B cell (primary cell): ENCODE data around the gene H6PD. TPM values are rescaled to one million over a fixed set of nuclear protein-coding genes. Genes with fewer than 3 reads are reported as not detected.
A peak's percentile ranks its signal among the peaks of the same experiment; 100 is the strongest.

Experiments
- ATAC-seq: fragments of 200-7000 bp; cut with Tn5 transposase; one replicate; pipeline ENCODE4 v1.10.0; 2021; ENCODE audit warnings: low read depth, mild to moderate bottlenecking, moderate number of reproducible peaks, moderate library complexity
- CTCF ChIA-PET: fragments of 350-600 bp; sonication (Branson Sonifier 250); formaldehyde crosslinking; loops from one replicate; lab custom pipeline; 2021; ENCODE audit warnings: antibody characterized with exemption, inconsistent platforms; lab: Charles Lee
- POLR2A ChIA-PET: fragments of 350-600 bp; sonication (Branson Sonifier 250); formaldehyde crosslinking; loops from one replicate; lab custom pipeline; 2021; ENCODE audit warnings: antibody characterized with exemption; lab: Charles Lee
- DNase-seq: peaks from one replicate; pipeline ENCODE4 v3.0.0; 2013
- H2AFZ ChIP-seq: 2 replicates; pipeline ENCODE4 v1.6.1; 2012; ENCODE audit warnings: mild to moderate bottlenecking, low read depth, low read length; ENCODE audit not compliant: insufficient read depth, poor library complexity, severe bottlenecking
- H3K27ac ChIP-seq, 2 donors: 1 replicate in 1 of 2; 2 replicates in 1 of 2; pipeline ENCODE4 v1.5.1; 2012 to 2013; ENCODE audit warnings: low read length in 2 of 2, mild to moderate bottlenecking in 2 of 2, moderate library complexity in 1 of 2
- H3K27me3 ChIP-seq, 4 experiments: fragments of 200-600 bp in 1 of 4; sonication (generic) in 1 of 4; replicated peaks in 1 of 4; 1 replicate in 2 of 4; 2 replicates in 2 of 4; pipeline versions ENCODE4 v1.6.1 to v1.7.0; 2013 to 2016; ENCODE audit warnings: low read length in 3 of 4, mild to moderate bottlenecking in 2 of 4, mixed read lengths in 1 of 4, moderate library complexity in 1 of 4; ENCODE audit not compliant: insufficient read depth in 4 of 4, control insufficient read depth in 3 of 4; ENCODE audit errors: control extremely low read depth in 1 of 4
- H3K36me3 ChIP-seq, 2 experiments: replicated peaks in 1 of 2; 1 replicate in 1 of 2; 2 replicates in 1 of 2; pipeline versions ENCODE4 v1.6.1 to v1.7.1; 2013; ENCODE audit warnings: low read length in 1 of 2; ENCODE audit not compliant: insufficient read depth in 2 of 2, control insufficient read depth in 1 of 2; ENCODE audit errors: control extremely low read depth in 1 of 2, extremely low read depth in 1 of 2
- H3K4me1 ChIP-seq, 2 donors: fragments of 200-600 bp in 1 of 2; sonication (generic) in 1 of 2; 1 replicate in 1 of 2; 2 replicates in 1 of 2; pipeline versions ENCODE4 v1.5.1 to v1.6.1; 2013 to 2017; ENCODE audit warnings: low read length in 2 of 2; ENCODE audit not compliant: control insufficient read depth in 2 of 2, insufficient read depth in 2 of 2
- H3K4me2 ChIP-seq: replicated peaks from 2 replicates; pipeline ENCODE3; 2012; ENCODE audit warnings: mild to moderate bottlenecking, low read depth, low read length; ENCODE audit not compliant: poor library complexity, severe bottlenecking
- H3K4me3 ChIP-seq, 5 experiments: fragments of 200-600 bp in 1 of 5; sonication (generic) in 1 of 5; 1 replicate in 3 of 5; 2 replicates in 2 of 5; pipeline versions ENCODE4 v1.5.1 to v1.7.0; 2011 to 2016; ENCODE audit warnings: low read length in 4 of 5, mild to moderate bottlenecking in 4 of 5, low read depth in 2 of 5, control low read depth in 1 of 5, moderate library complexity in 1 of 5; ENCODE audit not compliant: insufficient read depth in 1 of 5; ENCODE audit errors: control extremely low read depth in 1 of 5, extremely low read depth in 1 of 5
- H3K79me2 ChIP-seq: fragments of 200-600 bp; sonication (generic); one replicate; pipeline ENCODE4 v1.6.0; 2016; ENCODE audit warnings: low read length; ENCODE audit not compliant: control insufficient read depth, insufficient read depth
- H3K9ac ChIP-seq: fragments of 200-600 bp; sonication (generic); 2 replicates; pipeline ENCODE4 v1.6.1; 2017; ENCODE audit warnings: mild to moderate bottlenecking, low read length, moderate library complexity
- H3K9me3 ChIP-seq, 3 donors: one replicate each; pipeline versions ENCODE4 v1.6.1 to v1.7.1; 2013; ENCODE audit warnings: low read length in 2 of 3; ENCODE audit not compliant: control insufficient read depth in 2 of 3, insufficient read depth in 1 of 3; ENCODE audit errors: control extremely low read depth in 1 of 3
- H4K20me1 ChIP-seq: 2 replicates; pipeline ENCODE4 v1.6.0; 2012; ENCODE audit warnings: mild to moderate bottlenecking, low read length; ENCODE audit not compliant: insufficient read depth, control insufficient read depth, poor library complexity, severe bottlenecking
- H3K27ac Mint-ChIP-seq: one replicate; pipeline ENCODE4 v1.8.0; 2021; ENCODE audit warnings: mixed read lengths
- H3K27me3 Mint-ChIP-seq: one replicate; pipeline ENCODE4 v1.8.0; 2021; ENCODE audit warnings: mixed read lengths
- H3K4me1 Mint-ChIP-seq: one replicate; pipeline ENCODE4 v1.8.0; 2021; ENCODE audit warnings: mixed read lengths
- H3K4me3 Mint-ChIP-seq: one replicate; pipeline ENCODE4 v1.8.0; 2021; ENCODE audit warnings: mixed read lengths
- H3K9me3 Mint-ChIP-seq: one replicate; pipeline ENCODE4 v1.8.0; 2022; ENCODE audit warnings: mixed read lengths; ENCODE audit not compliant: insufficient read depth
- EZH2 ChIP-seq: IDR thresholded peaks from 2 replicates; pipeline ENCODE4 v1.6.1; 2012; ENCODE audit warnings: borderline replicate concordance, low read depth, mild to moderate bottlenecking, moderate library complexity, low read length; ENCODE audit not compliant: insufficient read depth, poor library complexity, severe bottlenecking
- WGBS: methylation state at CpG from one replicate; pipeline ENCODE4 v1.1.5; 2013; ENCODE audit warnings: missing lambda C conversion rate; ENCODE audit not compliant: insufficient coverage; 5-methylcytosine and 5-hydroxymethylcytosine counted together
- intact Hi-C: fragments of 100-400 bp; cut with micrococcal nuclease; formaldehyde crosslinking; loops from one replicate; pipeline ENCODE4 v1.10.0; 2022
- polyA plus RNA-seq: library from polyadenylated mRNA; depleted of rRNA; stranded (reverse); fragments of >200 nt; gene quantifications from 2 replicates; pipeline ENCODE4 v1.2.3, GENCODE V29; 2012
- total RNA-seq, 2 donors: library from RNA; stranded (reverse); fragments of 120-200 nt in 1 of 2; gene quantifications; 1 replicate in 1 of 2; 2 replicates in 1 of 2; pipeline versions ENCODE4 v1.2.3 to v1.2.4, GENCODE V29; 2013 to 2022
- TF ChIP-seq, protein P1 (sequence below): fragments of 200-600 bp; IDR thresholded peaks from one replicate; pipeline ENCODE4 v1.8.0; 2022; ENCODE audit warnings: antibody characterized with exemption, mild to moderate bottlenecking

H6PD gene
- total and polyA plus RNA-seq, 2 donors (not counting 1 experiment from before 2014, with no cell fraction given): 11.3 to 30.2 TPM

DNA sequence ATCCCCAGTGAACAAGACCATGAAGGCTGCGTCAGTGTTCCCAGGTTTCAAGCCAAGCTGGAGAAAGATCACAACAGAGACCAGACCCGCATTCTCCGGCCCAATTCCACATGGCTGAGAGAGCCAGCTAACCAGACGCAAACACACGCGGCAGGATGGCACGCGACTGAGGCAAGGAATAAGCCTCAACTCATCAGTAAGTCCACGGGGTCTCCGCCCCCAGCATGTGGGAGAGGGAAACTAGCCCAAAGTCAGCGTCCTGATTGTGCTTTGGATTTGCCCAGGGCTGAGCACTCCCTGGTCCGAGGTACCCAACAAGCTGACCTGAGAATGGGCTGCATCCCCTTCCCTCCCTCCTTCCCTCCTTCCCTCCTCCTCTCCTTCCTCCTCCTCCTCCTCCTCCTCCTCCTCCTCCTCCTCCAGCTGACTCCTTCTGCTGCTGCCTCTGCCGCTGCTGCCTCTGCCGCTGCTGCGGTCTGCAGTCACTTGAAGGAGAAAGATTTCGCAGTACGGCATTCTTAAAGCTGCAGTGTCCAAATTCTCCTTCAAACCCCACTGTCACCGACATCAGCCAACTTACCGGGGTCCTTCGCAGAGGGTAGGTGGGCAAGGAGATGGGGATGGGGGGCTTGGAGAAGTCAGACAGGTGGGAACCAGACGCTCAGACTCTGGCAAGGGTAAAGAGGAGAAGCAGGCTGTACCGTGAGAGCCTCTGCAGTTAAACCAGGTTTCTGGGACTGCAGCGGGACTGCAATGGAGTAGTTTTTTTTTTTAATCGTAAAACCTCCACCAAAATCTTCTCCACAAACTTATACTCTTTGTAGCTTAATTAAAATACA is 33.0 kb upstream of the H6PD start:
- H3K27ac Mint-ChIP-seq: no peak overlapping the region
- Histone ChIP-seq H3K4me1 (peaks cover 19 to 22% of the 10 kb centered on the region in 2 donors), H3K27ac (no peak overlapping the region), H3K36me3 (no peaks in the 10 kb centered on the region), H3K27me3 (peaks cover 0 to 77% (median 50%) of the 10 kb centered on the region in 4 experiments), H3K4me3 (no peak overlapping the region), H3K9ac (no peak overlapping the region), H3K4me2 (peak overlapping the region; percentile 34), H3K9me3 (peaks cover 0 to 5% (median 0%) of the 10 kb centered on the region in 3 donors), H4K20me1 (no peaks in the 10 kb centered on the region), H2AFZ (peak overlapping the region; percentile 10), H3K79me2 (no peaks in the 10 kb centered on the region)
- ChIA-PET POLR2A (interaction anchor here (0.6 kb wide), 2 partner anchors 42 to 95 kb away, joined by 3 read pairs; no protein-coding TSS in a partner anchor), CTCF (interaction anchor here (0.6 to 10.4 kb wide), 10 partner anchors 14 to 339 kb away, joined by 3 to 153 read pairs (median 4); no protein-coding TSS in a partner anchor)
- ATAC-seq: no peak
- no peak for DNase-seq
- H3K4me3 Mint-ChIP-seq: peak overlapping the region; percentile 21
- intact Hi-C loops: no loop called here
- H3K9me3 Mint-ChIP-seq: no peaks in the 10 kb centered on the region
- 15% methylated on average over 11 of the region's 24 CpGs for WGBS
- TF ChIP-seq, protein P1, sequence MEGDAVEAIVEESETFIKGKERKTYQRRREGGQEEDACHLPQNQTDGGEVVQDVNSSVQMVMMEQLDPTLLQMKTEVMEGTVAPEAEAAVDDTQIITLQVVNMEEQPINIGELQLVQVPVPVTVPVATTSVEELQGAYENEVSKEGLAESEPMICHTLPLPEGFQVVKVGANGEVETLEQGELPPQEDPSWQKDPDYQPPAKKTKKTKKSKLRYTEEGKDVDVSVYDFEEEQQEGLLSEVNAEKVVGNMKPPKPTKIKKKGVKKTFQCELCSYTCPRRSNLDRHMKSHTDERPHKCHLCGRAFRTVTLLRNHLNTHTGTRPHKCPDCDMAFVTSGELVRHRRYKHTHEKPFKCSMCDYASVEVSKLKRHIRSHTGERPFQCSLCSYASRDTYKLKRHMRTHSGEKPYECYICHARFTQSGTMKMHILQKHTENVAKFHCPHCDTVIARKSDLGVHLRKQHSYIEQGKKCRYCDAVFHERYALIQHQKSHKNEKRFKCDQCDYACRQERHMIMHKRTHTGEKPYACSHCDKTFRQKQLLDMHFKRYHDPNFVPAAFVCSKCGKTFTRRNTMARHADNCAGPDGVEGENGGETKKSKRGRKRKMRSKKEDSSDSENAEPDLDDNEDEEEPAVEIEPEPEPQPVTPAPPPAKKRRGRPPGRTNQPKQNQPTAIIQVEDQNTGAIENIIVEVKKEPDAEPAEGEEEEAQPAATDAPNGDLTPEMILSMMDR: no peak
- no peak for TF ChIP-seq EZH2
- peaks cover 32% of the 10 kb centered on the region for H3K4me1 Mint-ChIP-seq
- H3K27me3 Mint-ChIP-seq: peaks cover 72% of the 10 kb centered on the region
